ENCODE measurements around the gene PDP2. TPM values are rescaled to one million over a fixed set of nuclear protein-coding genes. Genes with fewer than 3 reads are reported as not detected.

The PDP2 gene
- total RNA-seq, 1 donor from 2014 or later: 2.4 TPM

DNA sequence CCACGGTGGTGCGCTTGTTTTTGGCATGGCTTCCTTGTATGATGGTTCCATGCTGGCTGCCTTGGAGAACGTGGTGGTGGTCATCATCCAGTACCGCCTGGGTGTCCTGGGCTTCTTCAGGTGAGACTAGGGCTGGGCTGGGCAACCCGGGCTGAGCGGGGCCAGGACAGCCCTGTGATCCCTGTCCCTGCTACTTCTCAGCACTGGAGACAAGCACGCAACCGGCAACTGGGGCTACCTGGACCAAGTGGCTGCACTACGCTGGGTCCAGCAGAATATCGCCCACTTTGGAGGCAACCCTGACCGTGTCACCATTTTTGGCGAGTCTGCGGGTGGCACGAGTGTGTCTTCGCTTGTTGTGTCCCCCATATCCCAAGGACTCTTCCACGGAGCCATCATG is 59.9 kb downstream of the PDP2 start:
- DNase-seq (ENCODE audit: low read depth): no peak
- no peak overlapping the region for H3K4me3 ChIP-seq (ENCODE audit: low read depth, low read length)
- TF ChIP-seq, protein P1, sequence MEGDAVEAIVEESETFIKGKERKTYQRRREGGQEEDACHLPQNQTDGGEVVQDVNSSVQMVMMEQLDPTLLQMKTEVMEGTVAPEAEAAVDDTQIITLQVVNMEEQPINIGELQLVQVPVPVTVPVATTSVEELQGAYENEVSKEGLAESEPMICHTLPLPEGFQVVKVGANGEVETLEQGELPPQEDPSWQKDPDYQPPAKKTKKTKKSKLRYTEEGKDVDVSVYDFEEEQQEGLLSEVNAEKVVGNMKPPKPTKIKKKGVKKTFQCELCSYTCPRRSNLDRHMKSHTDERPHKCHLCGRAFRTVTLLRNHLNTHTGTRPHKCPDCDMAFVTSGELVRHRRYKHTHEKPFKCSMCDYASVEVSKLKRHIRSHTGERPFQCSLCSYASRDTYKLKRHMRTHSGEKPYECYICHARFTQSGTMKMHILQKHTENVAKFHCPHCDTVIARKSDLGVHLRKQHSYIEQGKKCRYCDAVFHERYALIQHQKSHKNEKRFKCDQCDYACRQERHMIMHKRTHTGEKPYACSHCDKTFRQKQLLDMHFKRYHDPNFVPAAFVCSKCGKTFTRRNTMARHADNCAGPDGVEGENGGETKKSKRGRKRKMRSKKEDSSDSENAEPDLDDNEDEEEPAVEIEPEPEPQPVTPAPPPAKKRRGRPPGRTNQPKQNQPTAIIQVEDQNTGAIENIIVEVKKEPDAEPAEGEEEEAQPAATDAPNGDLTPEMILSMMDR (conservative IDR thresholded peaks at IDR 0.05; ENCODE audit: low read depth, low read length): no peak

Other genes with a start within 250 kb of the PDP2 start
- gene CMTM4, start 183.8 kb upstream of the PDP2 start, total RNA-seq: 16.8 and 35.1 TPM in 2 replicates
- 55.3 and 63.1 TPM in 2 replicates for gene DYNC1LI2, start 128.9 kb upstream of the PDP2 start, total RNA-seq
- not detected in 2 replicates for gene TERB1, start 78.9 kb upstream of the PDP2 start, total RNA-seq
- 92.3 and 115 TPM in 2 replicates for gene NAE1, start 49.5 kb upstream of the PDP2 start, total RNA-seq
- gene CA7, start 36.1 kb upstream of the PDP2 start, total RNA-seq: 0.12 TPM in 1 of 2 replicates, not detected in the other
- gene CDH16, start 38.4 kb downstream of the PDP2 start, total RNA-seq: 0.14 and 0.81 TPM in 2 replicates
- 6.5 and 40.2 TPM in 2 replicates for gene RRAD, start 45.0 kb downstream of the PDP2 start, total RNA-seq
- gene CIAO2B, start 53.9 kb downstream of the PDP2 start, total RNA-seq: 123 and 178 TPM in 2 replicates
- gene CES2, start 55.0 kb downstream of the PDP2 start, total RNA-seq: 10.9 and 20.9 TPM in 2 replicates
- gene CES3, start 80.8 kb downstream of the PDP2 start, total RNA-seq: 0.75 TPM in 1 of 2 replicates, not detected in the other
- 0.52 and 2.0 TPM in 2 replicates for gene CES4A, start 108.1 kb downstream of the PDP2 start, total RNA-seq
- gene CBFB, start 148.6 kb downstream of the PDP2 start, total RNA-seq: 74.9 and 178 TPM in 2 replicates
- gene PHAF1, start 229.4 kb downstream of the PDP2 start, total RNA-seq: 14.7 and 16.4 TPM in 2 replicates